SK-N-SH (cell line): ENCODE results near the gene VPS33B.

Experiments
- GABPA ChIP-seq: IDR thresholded peaks from 2 replicates; pipeline ENCODE4 v1.4.0; 2012; ENCODE audit warnings: low read depth, mild to moderate bottlenecking
- JUND ChIP-seq: IDR thresholded peaks from 2 replicates; pipeline ENCODE4 v1.4.0; 2012
- PBX3 ChIP-seq: IDR thresholded peaks from 2 replicates; pipeline ENCODE4; 2012
- POLR2AphosphoS5 ChIP-seq: IDR thresholded peaks from 2 replicates; pipeline ENCODE4 v1.6.1; 2012; ENCODE audit warnings: low read depth, low read length
- RFX5 ChIP-seq: IDR thresholded peaks from 2 replicates; pipeline ENCODE4 v1.6.1; 2012; ENCODE audit warnings: mild to moderate bottlenecking, improper control_type of control experiment, low read length
- RXRA ChIP-seq: IDR thresholded peaks from 2 replicates; pipeline ENCODE4 v1.4.0; 2012; ENCODE audit warnings: low read depth, mild to moderate bottlenecking, borderline replicate concordance
- TAF1 ChIP-seq: IDR thresholded peaks from 2 replicates; pipeline ENCODE4 v1.6.1; 2012; ENCODE audit warnings: low read depth, mild to moderate bottlenecking, low read length, moderate library complexity, borderline replicate concordance
- YY1 ChIP-seq: IDR thresholded peaks from 2 replicates; pipeline ENCODE4 v1.4.0; 2012; ENCODE audit warnings: low read depth, mild to moderate bottlenecking

DNA sequence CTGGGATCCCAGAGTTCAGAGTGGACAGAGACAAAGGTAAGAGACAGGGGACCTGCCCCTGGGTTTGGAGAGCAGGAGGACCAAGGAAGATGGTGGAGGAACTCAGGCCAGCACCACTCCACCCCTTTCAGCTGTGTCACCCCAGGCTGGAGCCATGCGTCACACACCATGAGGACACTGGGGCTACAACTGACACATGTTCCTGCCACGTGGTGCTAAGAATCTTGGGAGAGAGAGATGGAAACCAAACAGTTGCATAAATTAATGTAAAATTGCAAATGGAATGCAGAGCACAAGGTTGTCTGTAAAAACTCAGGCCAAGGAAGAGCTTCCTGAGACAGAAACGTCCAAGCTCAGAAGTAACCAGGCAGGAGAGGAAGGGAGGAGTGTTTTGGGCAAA lies 22.7 kb upstream of the VPS33B start:
- no peak for TF ChIP-seq JUND
- TF ChIP-seq TAF1 = no peak
- no peak for TF ChIP-seq RXRA
- TF ChIP-seq PBX3 = no peak
- no peak for TF ChIP-seq RFX5
- no peak for TF ChIP-seq GABPA
- no peak for TF ChIP-seq POLR2AphosphoS5
- TF ChIP-seq YY1 = no peak
